ENCODE data around the gene KYNU.

GRCh38 chr2:142935563-142936089 is 58.2 kb downstream of the KYNU start:
- TF ChIP-seq CTCF (conservative IDR thresholded peaks at IDR 0.05) (no peak), EZH2 (IDR thresholded peaks at IDR 0.05; ENCODE audit: low read depth) (no peak)

Data from PC-9 (cell line).